GM19238 (cell line): ENCODE data around the gene ZNF829.

Experiments
- DNase-seq: peaks from one replicate; pipeline ENCODE4 v3.0.0; 2011; ENCODE audit warnings: low spot score; ENCODE audit not compliant: insufficient read length

The ZNF829 gene

GRCh38 chr19:36915992-36916830, at the start of gene ZNF829, which contains the start of gene ZNF568:
Gene ZNF829 (minus strand): TSS chr19:36916291. CDS start chr19:36915167, 1,124 bp downstream.
Gene ZNF568 (plus strand): TSS chr19:36916332. CDS start chr19:36922771, 6,439 bp downstream.
- DNase-seq: peak; percentile 76

GRCh38 chr19:36963280-36963679, 47.2 kb upstream of the ZNF829 start:
- no peak for DNase-seq

- DNase-seq: no peak
These were observed 46.3 kb upstream of the ZNF829 start for GRCh38 chr19:36962346-36962745.

- DNase-seq: no peak
These were observed 34.4 kb upstream of the ZNF829 start for GRCh38 chr19:36950335-36951119.

- no peak for DNase-seq
These were observed 23.1 kb upstream of the ZNF829 start for GRCh38 chr19:36939153-36939552.

- no peak for DNase-seq
These were observed 15.6 kb upstream of the ZNF829 start for GRCh38 chr19:36931684-36932083.

GRCh38 chr19:36918090-36918489, 2.0 kb upstream of the ZNF829 start:
- no peak for DNase-seq

- no peak for DNase-seq
These were observed 900 bp upstream of the ZNF829 start for GRCh38 chr19:36916991-36917390.

- no peak for DNase-seq
These were observed 17.7 kb downstream of the ZNF829 start for GRCh38 chr19:36898422-36898821.

GRCh38 chr19:36894849-36895383, 21.2 kb downstream of the ZNF829 start:
- no peak for DNase-seq

GRCh38 chr19:36891768-36892357, 24.2 kb downstream of the ZNF829 start:
- DNase-seq: no peak

GRCh38 chr19:36876993-36877938, 38.8 kb downstream of the ZNF829 start:
- no peak for DNase-seq

- no peak for DNase-seq
These were observed 64.2 kb downstream of the ZNF829 start for GRCh38 chr19:36851898-36852297.

GRCh38 chr19:36850559-36851442, 65.3 kb downstream of the ZNF829 start, which contains the start of gene ZNF345:
Gene ZNF345 (plus strand): TSS chr19:36850876. CDS start chr19:36876831, 25,955 bp downstream.
- DNase-seq: peak; percentile 69

- DNase-seq: peak; percentile 81
These were observed 66.2 kb downstream of the ZNF829 start for GRCh38 chr19:36849701-36850558.

GRCh38 chr19:36847968-36848367, 68.1 kb downstream of the ZNF829 start:
- no peak for DNase-seq

GRCh38 chr19:36838784-36839324, 77.2 kb downstream of the ZNF829 start:
- DNase-seq: no peak
